RWPE2 (cell line): ENCODE measurements around the gene POLH.

Experiments
- ATAC-seq: fragments of 200-7000 bp; cut with Tn5 transposase; 3 replicates; pipeline ENCODE4 v1.9.1; 2021; ENCODE audit warnings: low read depth
- DNase-seq: peaks from one replicate; pipeline ENCODE4 v3.0.0-alpha.2; 2020; ENCODE audit warnings: low spot score
- H3K27ac ChIP-seq: fragments of 450-650 bp; 2 replicates; pipeline ENCODE4 v1.5.1; 2017; ENCODE audit warnings: mild to moderate bottlenecking; ENCODE audit not compliant: poor library complexity, severe bottlenecking
- H3K27me3 ChIP-seq: fragments of 250-450 bp; sonication (Bioruptor Pico); 2 replicates; pipeline ENCODE4 v1.5.1; 2021; ENCODE audit warnings: mild to moderate bottlenecking, moderate library complexity; ENCODE audit not compliant: insufficient read depth, poor library complexity, severe bottlenecking
- H3K36me3 ChIP-seq: fragments of 250-450 bp; sonication (Bioruptor Pico); 2 replicates; pipeline ENCODE4 v1.5.1; 2020; ENCODE audit warnings: low read depth, mild to moderate bottlenecking, moderate library complexity
- H3K4me1 ChIP-seq: fragments of 250-450 bp; sonication (Bioruptor Pico); 2 replicates; pipeline ENCODE4 v1.5.1; 2021; ENCODE audit warnings: mild to moderate bottlenecking, moderate library complexity; ENCODE audit not compliant: insufficient read depth, poor library complexity, severe bottlenecking
- H3K4me3 ChIP-seq: fragments of 250-450 bp; sonication (Bioruptor Pico); 2 replicates; pipeline ENCODE4 v1.5.1; 2021; ENCODE audit warnings: mild to moderate bottlenecking, moderate library complexity; ENCODE audit not compliant: severe bottlenecking
- H3K9me3 ChIP-seq: fragments of 250-450 bp; sonication (Bioruptor Pico); 2 replicates; pipeline ENCODE4 v1.5.1; 2021; ENCODE audit warnings: mild to moderate bottlenecking, moderate library complexity; ENCODE audit not compliant: severe bottlenecking
- CTCF ChIP-seq: fragments of 450-650 bp; IDR thresholded peaks from one replicate; pipeline ENCODE4 v1.5.1; 2017; ENCODE audit warnings: mild to moderate bottlenecking, moderate library complexity; ENCODE audit not compliant: poor library complexity, severe bottlenecking

Gene POLH

GRCh38 chr6:43621078-43621835, 45.3 kb downstream of the POLH start:
- TF ChIP-seq CTCF = no peak
- no peak overlapping the region for H3K27ac ChIP-seq
- H3K9me3 ChIP-seq = no peaks in the 10 kb centered on the region
- DNase-seq (no peak), ATAC-seq (no peak; the same call in 2 of the 3 replicates)
- H3K36me3 ChIP-seq = peaks cover 79% of the 10 kb centered on the region
- H3K4me3 ChIP-seq = no peak overlapping the region
- H3K4me1 ChIP-seq = no peaks in the 10 kb centered on the region
- no peaks in the 10 kb centered on the region for H3K27me3 ChIP-seq

DNA sequence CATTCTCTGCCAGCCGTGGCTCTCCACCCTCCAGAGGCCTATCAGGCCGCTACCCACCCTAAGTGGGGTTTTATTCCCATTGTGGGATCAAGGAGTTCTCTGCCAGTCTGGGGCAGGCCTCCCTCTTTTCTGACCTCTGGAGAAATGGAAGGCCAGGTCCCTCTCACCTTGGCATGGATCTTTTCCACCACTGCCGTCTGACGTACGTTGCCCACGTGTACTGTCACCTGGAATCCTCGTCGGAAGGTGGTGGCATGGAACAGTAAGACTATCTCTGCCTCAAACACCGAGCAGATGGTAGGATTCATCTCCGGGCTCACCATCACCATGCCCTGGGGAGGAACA, 45.8 kb downstream of the POLH start:
- no peaks in the 10 kb centered on the region for H3K9me3 ChIP-seq
- no peak overlapping the region for H3K4me3 ChIP-seq
- ATAC-seq = no peak
- no peaks in the 10 kb centered on the region for H3K27me3 ChIP-seq
- peaks cover 84% of the 10 kb centered on the region for H3K36me3 ChIP-seq
- TF ChIP-seq CTCF = no peak
- H3K27ac ChIP-seq = no peak overlapping the region
- DNase-seq = no peak
- H3K4me1 ChIP-seq = peaks cover 1% of the 10 kb centered on the region

DNA sequence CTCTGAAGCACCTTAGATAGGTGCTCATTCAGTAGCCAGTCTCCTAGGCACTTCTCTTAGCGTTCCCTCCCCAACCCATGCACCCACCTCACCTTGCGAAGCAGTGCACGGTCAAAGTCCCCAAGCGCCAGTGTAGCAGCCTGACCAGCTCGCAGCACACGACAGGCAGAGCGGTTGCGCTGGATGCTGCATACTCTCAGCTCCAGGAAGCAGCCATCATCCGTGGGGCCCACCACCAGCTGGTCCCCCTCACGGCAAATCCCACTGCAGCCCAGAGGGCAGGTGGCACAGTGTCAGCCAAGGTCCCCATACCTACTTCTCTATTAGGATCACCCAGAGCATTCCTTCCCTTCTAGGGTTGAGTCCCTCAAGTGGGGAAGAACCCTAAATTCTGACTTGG, 46.6 kb downstream of the POLH start:
- no peak for DNase-seq

GRCh38 chr6:43623880-43624785, 48.1 kb downstream of the POLH start:
- H3K27me3 ChIP-seq = no peaks in the 10 kb centered on the region
- H3K9me3 ChIP-seq = no peaks in the 10 kb centered on the region
- no peak for TF ChIP-seq CTCF
- no peak overlapping the region for H3K27ac ChIP-seq
- peaks cover 87% of the 10 kb centered on the region for H3K36me3 ChIP-seq
- ATAC-seq (no peak), DNase-seq (no peak)
- no peak overlapping the region for H3K4me3 ChIP-seq
- H3K4me1 ChIP-seq = peaks cover 14% of the 10 kb centered on the region

More for the DNA sequence above, 46.6 kb downstream of the POLH start:
- H3K27me3 ChIP-seq = no peaks in the 10 kb centered on the region
- H3K9me3 ChIP-seq = no peaks in the 10 kb centered on the region
- peaks cover 7% of the 10 kb centered on the region for H3K4me1 ChIP-seq
- H3K4me3 ChIP-seq = no peak overlapping the region
- peaks cover 88% of the 10 kb centered on the region for H3K36me3 ChIP-seq
- ATAC-seq = no peak
- no peak for TF ChIP-seq CTCF
- H3K27ac ChIP-seq = no peak overlapping the region
